Fibroblast of lung (primary cell): ENCODE data around the gene ZMAT3. TPM values are rescaled to one million over a fixed set of nuclear protein-coding genes. Genes with fewer than 3 reads are reported as not detected.
"Not testable (repeated sequence)": the region's sequence is repeated elsewhere in the genome, so short reads cannot be mapped to it uniquely, and the experiment has no call there.

Source experiments
- DNase-seq, 2 donors: peaks; one replicate each; pipeline versions ENCODE4 v3.0.0 to v3.0.0-alpha.2; 2010; ENCODE audit warnings: low read depth in 2 of 2
- H2AFZ ChIP-seq: 2 replicates; pipeline ENCODE4 v1.5.1; 2012; ENCODE audit warnings: low read length, control low read depth, inconsistent platforms
- H3K27ac ChIP-seq: 2 replicates; pipeline ENCODE4 v1.5.1; 2011; ENCODE audit warnings: low read length, control low read depth; ENCODE audit not compliant: insufficient read depth
- H3K27me3 ChIP-seq: 2 replicates; pipeline ENCODE4 v1.5.1; 2011; ENCODE audit warnings: mild to moderate bottlenecking, low read length; ENCODE audit not compliant: control insufficient read depth, insufficient read depth
- H3K36me3 ChIP-seq: 2 replicates; pipeline ENCODE4 v1.5.1; 2011; ENCODE audit warnings: low read length; ENCODE audit not compliant: control insufficient read depth, insufficient read depth
- H3K4me1 ChIP-seq: 2 replicates; pipeline ENCODE4 v1.5.1; 2011; ENCODE audit warnings: low read length; ENCODE audit not compliant: control insufficient read depth, insufficient read depth; ENCODE audit errors: extremely low read depth
- H3K4me2 ChIP-seq: 2 replicates; pipeline ENCODE4 v1.5.1; 2011; ENCODE audit warnings: low read length, control low read depth; ENCODE audit not compliant: insufficient read depth; ENCODE audit errors: extremely low read depth
- H3K4me3 ChIP-seq, 4 experiments: fragments of 200-600 bp in 1 of 4; sonication (generic) in 1 of 4; replicated peaks in 1 of 4; 2 replicates each; pipeline ENCODE4 v1.5.1; 2011 to 2016; ENCODE audit warnings: low read length in 4 of 4, low read depth in 3 of 4, mild to moderate bottlenecking in 3 of 4, control low read depth in 2 of 4, inconsistent platforms in 1 of 4, mixed read lengths in 1 of 4; ENCODE audit not compliant: insufficient read depth in 1 of 4; ENCODE audit errors: control extremely low read depth in 1 of 4
- H3K79me2 ChIP-seq: 2 replicates; pipeline ENCODE4 v1.5.1; 2012; ENCODE audit warnings: mild to moderate bottlenecking, low read length, inconsistent platforms; ENCODE audit not compliant: control insufficient read depth, insufficient read depth
- H3K9ac ChIP-seq: 2 replicates; pipeline ENCODE4 v1.5.1; 2011; ENCODE audit warnings: mild to moderate bottlenecking, low read length, control low read depth; ENCODE audit not compliant: insufficient read depth
- H3K9me3 ChIP-seq: 2 replicates; pipeline ENCODE4 v1.5.1; 2012; ENCODE audit warnings: low read depth, low read length; ENCODE audit not compliant: control insufficient read depth, insufficient read depth
- H4K20me1 ChIP-seq: 2 replicates; pipeline ENCODE4 v1.5.1; 2011; ENCODE audit warnings: low read length; ENCODE audit not compliant: control insufficient read depth, insufficient read depth; ENCODE audit errors: extremely low read depth
- CTCF ChIP-seq, 2 donors: IDR thresholded peaks in 1 of 2; conservative IDR thresholded peaks in 1 of 2; 1 replicate in 1 of 2; 2 replicates in 1 of 2; pipeline ENCODE4 v1.5.1; 2011 to 2012; ENCODE audit warnings: low read length in 2 of 2, control low read depth in 1 of 2, inconsistent platforms in 1 of 2, low read depth in 1 of 2, mild to moderate bottlenecking in 1 of 2
- EZH2 ChIP-seq: IDR thresholded peaks from 2 replicates; pipeline ENCODE4 v1.5.1; 2012; ENCODE audit warnings: low read length, control low read depth, mild to moderate bottlenecking; ENCODE audit errors: missing control alignments
- polyA plus RNA-seq, 2 donors: library from polyadenylated mRNA; depleted of rRNA in 1 of 2; stranded (reverse) in 1 of 2; unstranded in 1 of 2; fragments of >200 nt; gene quantifications; 2 replicates each; pipeline ENCODE4 v1.2.1, GENCODE V29; 2011 to 2012; ENCODE audit warnings: missing spikeins in 1 of 2
- total RNA-seq: library from RNA; depleted of rRNA; stranded (reverse); fragments of >200 nt; gene quantifications from 2 replicates; pipeline ENCODE4 v1.2.1, GENCODE V29; 2014

ZMAT3 gene
- total and polyA plus RNA-seq, 2 donors (not counting 1 experiment from before 2014, with no cell fraction given): 34.3 to 34.8 TPM

- Histone ChIP-seq H3K9ac (no peak overlapping the region), H3K4me1 (no peaks in the 10 kb centered on the region), H3K36me3 (no peaks in the 10 kb centered on the region), H3K4me3 (no peak overlapping the region), H2AFZ (no peak overlapping the region), H3K4me2 (no peak overlapping the region), H3K27me3 (no peaks in the 10 kb centered on the region), H3K79me2 (peaks cover 36% of the 10 kb centered on the region), H3K27ac (no peak overlapping the region), H3K9me3 (no peaks in the 10 kb centered on the region), H4K20me1 (no peaks in the 10 kb centered on the region)
- no peak for TF ChIP-seq EZH2
- TF ChIP-seq CTCF (conservative IDR thresholded peaks at IDR 0.05 in 1 of 2, IDR thresholded peaks at IDR 0.05 in 1 of 2; ENCODE audit: low read depth in 1 of 2, low read length in 2 of 2): peak in 1 of 2 donors; percentile 4
- peak in 1 of 2 donors; percentile 65 for DNase-seq
Measured at GRCh38 chr3:179046497-179047353, 24.9 kb downstream of the ZMAT3 start.

GRCh38 chr3:179045719-179046402 is 25.7 kb downstream of the ZMAT3 start:
- no peaks in the 10 kb centered on the region for H3K27me3 ChIP-seq
- no peak for DNase-seq
- no peak overlapping the region for H3K9ac ChIP-seq
- H4K20me1 ChIP-seq: no peaks in the 10 kb centered on the region
- no peaks in the 10 kb centered on the region for H3K36me3 ChIP-seq
- no peak overlapping the region for H2AFZ ChIP-seq
- H3K4me2 ChIP-seq: no peak overlapping the region
- no peaks in the 10 kb centered on the region for H3K9me3 ChIP-seq
- no peaks in the 10 kb centered on the region for H3K4me1 ChIP-seq
- TF ChIP-seq CTCF (conservative IDR thresholded peaks at IDR 0.05 in 1 of 2, IDR thresholded peaks at IDR 0.05 in 1 of 2; ENCODE audit: low read depth in 1 of 2, low read length in 2 of 2) (no peak), EZH2 (no peak)
- no peak overlapping the region for H3K27ac ChIP-seq
- H3K79me2 ChIP-seq: peaks cover 30% of the 10 kb centered on the region
- H3K4me3 ChIP-seq: no peak overlapping the region

- H3K27ac ChIP-seq, H3K4me2 ChIP-seq, H3K9me3 ChIP-seq, DNase-seq, H3K27me3 ChIP-seq, H3K4me3 ChIP-seq, H4K20me1 ChIP-seq, H2AFZ ChIP-seq, H3K4me1 ChIP-seq, H3K9ac ChIP-seq, H3K36me3 ChIP-seq: not testable (repeated sequence)
- peaks cover 29% of the 10 kb centered on the region for H3K79me2 ChIP-seq
Measured at GRCh38 chr3:179038899-179039251, 32.7 kb downstream of the ZMAT3 start.
